Adrenal gland (tissue), 5 donors: ENCODE results near the gene OR5AU1.

Experiments used
- CTCF ChIP-seq, 6 experiments: fragments of 450-650 bp in 4 of 6; fragments of 200-600 bp in 2 of 6; sonication (generic) in 1 of 6; IDR thresholded peaks; 1 replicate in 5 of 6; 2 replicates in 1 of 6; pipeline versions ENCODE4 v1.5.1 to v1.8.0; 2016 to 2021; ENCODE audit warnings: antibody characterized with exemption in 6 of 6, mild to moderate bottlenecking in 2 of 6, moderate library complexity in 1 of 6
- POLR2A ChIP-seq, 2 donors: fragments of 450-650 bp; IDR thresholded peaks; one replicate each; pipeline ENCODE4 v1.6.1; 2017; ENCODE audit warnings: antibody characterized with exemption in 2 of 2, mild to moderate bottlenecking in 2 of 2, moderate library complexity in 1 of 2
- donor health status: DM: no; HTN: no; CAD: no.

GRCh38 chr14:21113369-21113768 lies 42.5 kb downstream of the OR5AU1 start:
- TF ChIP-seq CTCF (IDR thresholded peaks at IDR 0.05) = no peak
- TF ChIP-seq POLR2A (IDR thresholded peaks at IDR 0.05) = no peak
